RWPE1 (cell line): ENCODE data around the gene SRGAP3.

Experiments
- CTCF ChIA-PET: fragments of 350-600 bp; sonication (Branson Sonifier 250); formaldehyde crosslinking; extraction: SDS; loops from one replicate; lab custom pipeline; 2021; lab: Yijun Ruan, JAX
- POLR2A ChIA-PET: fragments of 400-600 bp; formaldehyde crosslinking; extraction: SDS; loops from one replicate; lab custom pipeline; 2020; ENCODE audit warnings: antibody characterized with exemption; ENCODE audit not compliant: low non-redundant PET; lab: Yijun Ruan, JAX
- DNase-seq: peaks from one replicate; pipeline ENCODE4 v3.0.0; 2012; ENCODE audit warnings: low spot score
- H3K27ac ChIP-seq: fragments of 450-650 bp; 2 replicates; pipeline ENCODE4 v1.5.1; 2017
- TF ChIP-seq, protein P1 (sequence below): fragments of 450-650 bp; conservative IDR thresholded peaks from 2 replicates; pipeline ENCODE4 v1.5.1; 2017; ENCODE audit warnings: low read depth, mild to moderate bottlenecking

SRGAP3 gene

DNA sequence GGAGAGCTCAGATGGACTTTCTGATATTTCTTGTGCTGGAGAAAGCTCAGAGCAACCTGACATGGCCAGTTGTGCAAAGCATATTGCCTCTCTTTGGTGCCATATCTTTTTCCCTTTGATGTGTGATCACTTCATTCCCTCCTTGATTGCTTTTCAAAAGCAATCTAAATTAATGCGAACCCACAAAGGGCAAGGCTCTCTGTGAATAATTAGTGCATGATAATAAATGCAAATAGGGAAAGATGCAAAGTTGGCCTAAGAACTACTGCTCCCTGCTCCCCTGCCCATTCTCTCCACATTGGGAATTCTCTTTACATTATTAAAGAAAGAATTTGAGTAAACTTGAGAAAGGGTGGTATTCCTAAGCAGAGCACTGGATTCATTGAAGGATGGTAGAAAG lies 60.9 kb downstream of the SRGAP3 start:
- TF ChIP-seq, protein P1, sequence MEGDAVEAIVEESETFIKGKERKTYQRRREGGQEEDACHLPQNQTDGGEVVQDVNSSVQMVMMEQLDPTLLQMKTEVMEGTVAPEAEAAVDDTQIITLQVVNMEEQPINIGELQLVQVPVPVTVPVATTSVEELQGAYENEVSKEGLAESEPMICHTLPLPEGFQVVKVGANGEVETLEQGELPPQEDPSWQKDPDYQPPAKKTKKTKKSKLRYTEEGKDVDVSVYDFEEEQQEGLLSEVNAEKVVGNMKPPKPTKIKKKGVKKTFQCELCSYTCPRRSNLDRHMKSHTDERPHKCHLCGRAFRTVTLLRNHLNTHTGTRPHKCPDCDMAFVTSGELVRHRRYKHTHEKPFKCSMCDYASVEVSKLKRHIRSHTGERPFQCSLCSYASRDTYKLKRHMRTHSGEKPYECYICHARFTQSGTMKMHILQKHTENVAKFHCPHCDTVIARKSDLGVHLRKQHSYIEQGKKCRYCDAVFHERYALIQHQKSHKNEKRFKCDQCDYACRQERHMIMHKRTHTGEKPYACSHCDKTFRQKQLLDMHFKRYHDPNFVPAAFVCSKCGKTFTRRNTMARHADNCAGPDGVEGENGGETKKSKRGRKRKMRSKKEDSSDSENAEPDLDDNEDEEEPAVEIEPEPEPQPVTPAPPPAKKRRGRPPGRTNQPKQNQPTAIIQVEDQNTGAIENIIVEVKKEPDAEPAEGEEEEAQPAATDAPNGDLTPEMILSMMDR: no peak
- CTCF ChIA-PET: no interaction called here
- no peak overlapping the region for H3K27ac ChIP-seq
- POLR2A ChIA-PET: no interaction called here
- no peak for DNase-seq

DNA sequence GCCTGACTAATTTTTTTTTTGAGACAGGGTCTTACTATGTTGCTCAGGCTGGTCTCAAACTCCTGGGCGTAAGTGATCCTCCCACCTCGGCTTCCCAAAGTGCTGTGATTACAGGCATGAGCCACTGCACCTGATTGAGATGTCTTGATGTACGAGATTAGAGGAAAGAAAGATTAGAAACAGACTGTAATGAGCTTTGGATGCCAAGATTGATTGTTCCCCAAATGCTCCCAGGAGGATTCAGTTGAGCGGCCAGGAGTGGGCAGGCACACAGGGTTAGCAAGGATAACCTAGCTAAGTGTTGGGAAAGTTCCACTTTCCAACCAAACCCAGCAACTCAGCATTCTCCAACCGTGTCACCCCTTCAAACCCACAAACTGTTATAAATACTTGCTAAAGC lies 63.7 kb downstream of the SRGAP3 start:
- TF ChIP-seq, protein P1: no peak
- ChIA-PET CTCF (no interaction called here), POLR2A (no interaction called here)
- H3K27ac ChIP-seq: no peak overlapping the region
- no peak for DNase-seq

DNA sequence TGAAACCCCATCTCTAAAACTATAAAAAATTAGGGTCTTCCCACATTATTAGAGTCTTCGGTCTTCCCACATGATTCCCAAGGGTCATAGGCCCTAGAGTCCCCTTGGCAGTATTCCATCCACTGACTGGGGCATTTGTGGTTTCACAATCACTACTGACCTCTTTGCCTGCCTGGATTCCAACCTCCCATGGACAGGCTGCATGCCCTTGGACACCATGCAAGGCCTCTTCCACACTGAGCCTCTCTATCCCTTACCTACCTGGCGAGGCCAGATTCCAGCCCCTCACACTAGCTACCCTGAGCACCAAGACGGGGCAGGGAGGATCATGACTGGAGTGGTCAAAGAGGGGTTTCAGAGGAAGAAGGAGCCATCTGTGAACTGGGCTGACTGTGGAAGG lies 64.4 kb downstream of the SRGAP3 start:
- TF ChIP-seq, protein P1: no peak
- no peak for DNase-seq
- POLR2A ChIA-PET: no interaction called here
- CTCF ChIA-PET: no interaction called here
- no peak overlapping the region for H3K27ac ChIP-seq

DNA sequence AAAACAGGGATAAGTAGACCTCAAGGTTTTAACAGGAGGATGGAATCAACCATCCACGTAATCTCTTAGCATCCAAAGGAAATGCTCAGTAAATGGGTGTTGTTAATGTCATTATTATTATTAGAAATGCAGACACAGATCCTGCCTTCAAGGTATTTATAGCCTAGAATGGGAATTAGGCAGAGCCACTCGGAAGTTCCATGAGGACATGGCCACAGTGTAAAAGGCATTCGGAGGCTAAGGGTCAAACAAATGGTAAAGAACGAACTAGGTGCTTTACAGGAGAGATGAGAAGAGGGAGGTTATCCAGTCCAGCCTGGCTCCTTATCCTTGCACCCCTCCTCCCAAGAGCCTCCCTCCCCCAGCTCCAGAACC lies 65.0 kb downstream of the SRGAP3 start:
- ChIA-PET CTCF (no interaction called here), POLR2A (no interaction called here)
- DNase-seq: no peak
- no peak overlapping the region for H3K27ac ChIP-seq
- TF ChIP-seq, protein P1: no peak

DNA sequence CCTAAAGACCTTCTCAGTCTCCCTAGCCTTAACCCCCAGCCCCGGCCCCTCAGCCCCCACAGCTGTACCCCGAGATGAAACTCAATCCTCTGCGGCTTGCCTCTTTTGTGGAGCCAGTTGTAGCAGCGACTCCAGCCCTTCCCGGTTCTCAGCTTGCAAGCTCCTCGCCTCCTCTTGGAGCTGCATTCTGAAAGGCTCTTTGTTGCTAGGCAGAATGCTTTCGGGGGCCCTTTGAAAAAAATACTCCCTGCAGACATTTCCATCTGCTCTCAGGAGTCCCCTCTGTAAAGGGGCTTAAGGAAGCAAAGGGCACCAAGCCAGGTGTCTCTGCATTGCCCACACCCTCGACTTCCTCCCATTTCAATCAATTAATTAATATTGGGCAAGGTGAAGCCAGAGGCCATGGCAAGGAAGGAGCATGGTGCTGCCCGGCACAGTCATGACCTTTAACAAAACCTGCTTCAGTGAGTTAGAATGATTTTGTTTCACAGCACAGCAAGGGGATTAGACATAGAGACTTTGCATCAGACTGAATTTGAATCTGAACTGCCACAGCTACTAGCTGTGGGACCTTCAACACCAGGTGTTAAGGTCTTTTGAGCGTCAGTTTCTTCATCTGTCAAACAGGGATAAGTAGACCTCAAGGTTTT lies 65.5 kb downstream of the SRGAP3 start:
- TF ChIP-seq, protein P1: no peak
- CTCF ChIA-PET: no interaction called here
- POLR2A ChIA-PET: no interaction called here
- no peak for DNase-seq
- no peak overlapping the region for H3K27ac ChIP-seq

DNA sequence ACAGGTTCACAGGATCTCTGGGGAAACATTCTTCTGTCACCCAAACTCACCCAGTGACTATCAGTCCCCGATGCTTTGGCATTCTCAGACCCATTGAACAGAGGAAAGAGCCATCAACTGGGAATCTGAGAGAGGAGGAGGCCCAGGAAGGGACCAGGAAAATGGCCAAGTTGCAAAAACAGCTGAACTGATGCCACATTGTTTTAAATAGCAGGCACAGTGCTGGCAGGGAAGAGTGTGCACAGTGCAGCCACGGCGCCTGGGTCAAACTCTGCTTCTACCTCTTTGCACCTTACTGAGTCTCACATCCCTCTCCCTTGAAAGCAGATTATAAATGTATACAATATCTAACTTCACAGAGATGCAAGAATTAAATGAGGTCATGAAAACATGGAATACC lies 66.4 kb downstream of the SRGAP3 start:
- TF ChIP-seq, protein P1: no peak
- H3K27ac ChIP-seq: no peak overlapping the region; the same call in 1 of the 2 replicates
- ChIA-PET POLR2A (no interaction called here), CTCF (no interaction called here)
- no peak for DNase-seq

DNA sequence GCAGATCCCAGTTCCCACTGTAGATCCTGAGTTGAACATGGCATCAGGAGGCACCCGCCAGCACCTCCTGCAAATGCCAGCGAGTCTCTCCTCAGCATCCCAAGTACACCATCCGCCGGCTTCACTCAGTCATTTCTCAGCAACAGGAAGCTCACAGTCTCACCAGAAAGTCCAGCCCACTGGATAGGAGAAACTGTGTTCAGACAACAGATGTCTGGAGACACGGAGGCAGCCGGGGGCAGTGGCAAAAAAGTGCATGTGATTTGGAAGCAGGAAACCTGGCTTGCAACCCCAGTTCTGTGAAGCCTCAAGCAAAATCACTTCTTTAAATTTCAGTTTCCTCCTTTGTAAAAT lies 68.7 kb downstream of the SRGAP3 start:
- ChIA-PET POLR2A (no interaction called here), CTCF (no interaction called here)
- DNase-seq: no peak
- TF ChIP-seq, protein P1: no peak
- H3K27ac ChIP-seq: peak overlapping the region; percentile 43; the same call in 1 of the 2 replicates
